HEK293T (cell line): Measurements from ENCODE around the gene ANKRD31.

Source experiments
- ARNT ChIP-seq: fragments of 450-650 bp; IDR thresholded peaks from 2 replicates; pipeline ENCODE4 v1.6.1; 2017; ENCODE audit warnings: mild to moderate bottlenecking
- BHLHE40 ChIP-seq: fragments of 450-650 bp; IDR thresholded peaks from 2 replicates; pipeline ENCODE4 v1.6.1; 2016; ENCODE audit warnings: mild to moderate bottlenecking, moderate library complexity, borderline replicate concordance
- CTBP1 ChIP-seq: fragments of 450-650 bp; IDR thresholded peaks from 2 replicates; pipeline ENCODE4 v1.6.1; 2016; ENCODE audit warnings: borderline replicate concordance
- ELF4 ChIP-seq: fragments of 450-650 bp; IDR thresholded peaks from 2 replicates; pipeline ENCODE4 v1.6.1; 2017; ENCODE audit warnings: antibody characterized with exemption
- FOXA1 ChIP-seq: fragments of 450-650 bp; IDR thresholded peaks from 2 replicates; pipeline ENCODE4 v1.6.1; 2016; ENCODE audit warnings: mild to moderate bottlenecking
- FOXK2 ChIP-seq: fragments of 450-650 bp; IDR thresholded peaks from 2 replicates; pipeline ENCODE4 v1.6.1; 2016; ENCODE audit warnings: mild to moderate bottlenecking
- FOXM1 ChIP-seq: fragments of 450-650 bp; IDR thresholded peaks from 2 replicates; pipeline ENCODE4 v1.6.1; 2017; ENCODE audit warnings: mild to moderate bottlenecking, borderline replicate concordance
- HDGF ChIP-seq: fragments of 450-650 bp; IDR thresholded peaks from 2 replicates; pipeline ENCODE4 v1.6.1; 2017; ENCODE audit warnings: antibody characterized with exemption, borderline replicate concordance
- LEF1 ChIP-seq: fragments of 450-650 bp; IDR thresholded peaks from 2 replicates; pipeline ENCODE4 v1.6.1; 2017; ENCODE audit warnings: mild to moderate bottlenecking, borderline replicate concordance
- NFRKB ChIP-seq: fragments of 450-650 bp; IDR thresholded peaks from 2 replicates; pipeline ENCODE4 v1.6.1; 2016; ENCODE audit warnings: mild to moderate bottlenecking, moderate library complexity
- PKNOX1 ChIP-seq: fragments of 450-650 bp; IDR thresholded peaks from 2 replicates; pipeline ENCODE4 v1.6.1; 2016
- SP1 ChIP-seq: fragments of 450-650 bp; IDR thresholded peaks from 2 replicates; pipeline ENCODE4 v1.6.1; 2017
- SUZ12 ChIP-seq: fragments of 450-650 bp; IDR thresholded peaks from 2 replicates; pipeline ENCODE4 v1.6.1; 2016; ENCODE audit warnings: mild to moderate bottlenecking
- TARDBP ChIP-seq: fragments of 450-650 bp; IDR thresholded peaks from 2 replicates; pipeline ENCODE4 v1.6.1; 2016

DNA sequence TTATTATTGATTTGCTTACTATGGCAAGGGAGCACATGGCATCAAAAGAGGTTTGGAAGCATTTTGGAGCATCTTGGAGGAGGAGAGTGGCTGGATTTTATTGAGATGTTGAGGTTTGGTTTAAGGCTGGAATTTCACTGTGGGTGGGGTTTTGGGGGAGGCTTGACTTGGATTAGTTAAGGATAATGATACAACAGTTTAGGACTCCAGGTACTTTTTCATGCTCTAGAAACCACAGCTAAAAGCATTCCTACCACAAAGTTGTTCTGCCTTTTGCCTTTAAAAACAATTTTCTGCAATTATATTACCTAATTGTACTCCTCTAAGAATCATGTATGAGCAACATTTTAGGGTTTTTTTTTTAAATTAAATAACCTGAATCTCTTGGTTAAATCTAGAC, 189.3 kb downstream of the ANKRD31 start:
- TF ChIP-seq FOXK2 (no peak), ELF4 (no peak), TARDBP (no peak), NFRKB (no peak), BHLHE40 (no peak), FOXM1 (no peak), SUZ12 (no peak), CTBP1 (no peak), FOXA1 (no peak), PKNOX1 (no peak), LEF1 (no peak), HDGF (no peak), SP1 (no peak), ARNT (no peak)
